ENCODE data around the gene KAT2B.

KAT2B gene

DNA sequence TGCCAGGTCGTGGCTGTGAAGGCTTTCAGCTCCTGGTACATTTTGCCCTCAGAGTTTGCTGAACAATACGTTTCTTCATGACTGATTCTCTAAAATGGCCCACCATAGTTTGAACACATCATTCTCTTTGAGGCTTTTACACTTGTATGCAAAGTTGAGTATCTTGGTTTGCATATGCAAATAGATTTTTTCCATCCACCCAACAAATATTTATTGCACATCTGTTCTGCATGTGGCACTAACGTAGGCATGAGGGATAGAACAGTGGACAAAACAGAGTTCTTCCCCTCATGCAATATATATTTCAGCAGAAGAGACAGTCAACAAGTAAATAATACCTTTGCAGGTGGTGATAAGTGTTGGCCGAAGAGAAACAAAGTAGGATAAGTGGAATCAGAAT lies 55.2 kb downstream of the KAT2B start:
- TF ChIP-seq, protein P1, sequence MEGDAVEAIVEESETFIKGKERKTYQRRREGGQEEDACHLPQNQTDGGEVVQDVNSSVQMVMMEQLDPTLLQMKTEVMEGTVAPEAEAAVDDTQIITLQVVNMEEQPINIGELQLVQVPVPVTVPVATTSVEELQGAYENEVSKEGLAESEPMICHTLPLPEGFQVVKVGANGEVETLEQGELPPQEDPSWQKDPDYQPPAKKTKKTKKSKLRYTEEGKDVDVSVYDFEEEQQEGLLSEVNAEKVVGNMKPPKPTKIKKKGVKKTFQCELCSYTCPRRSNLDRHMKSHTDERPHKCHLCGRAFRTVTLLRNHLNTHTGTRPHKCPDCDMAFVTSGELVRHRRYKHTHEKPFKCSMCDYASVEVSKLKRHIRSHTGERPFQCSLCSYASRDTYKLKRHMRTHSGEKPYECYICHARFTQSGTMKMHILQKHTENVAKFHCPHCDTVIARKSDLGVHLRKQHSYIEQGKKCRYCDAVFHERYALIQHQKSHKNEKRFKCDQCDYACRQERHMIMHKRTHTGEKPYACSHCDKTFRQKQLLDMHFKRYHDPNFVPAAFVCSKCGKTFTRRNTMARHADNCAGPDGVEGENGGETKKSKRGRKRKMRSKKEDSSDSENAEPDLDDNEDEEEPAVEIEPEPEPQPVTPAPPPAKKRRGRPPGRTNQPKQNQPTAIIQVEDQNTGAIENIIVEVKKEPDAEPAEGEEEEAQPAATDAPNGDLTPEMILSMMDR (IDR thresholded peaks at IDR 0.05; ENCODE audit: insufficient read depth, low read depth, low read length, missing control alignments), result no peak
- H3K4me3 ChIP-seq (ENCODE audit: low read length), result no peak overlapping the region
- no peak for DNase-seq (ENCODE audit: low read depth)

DNA sequence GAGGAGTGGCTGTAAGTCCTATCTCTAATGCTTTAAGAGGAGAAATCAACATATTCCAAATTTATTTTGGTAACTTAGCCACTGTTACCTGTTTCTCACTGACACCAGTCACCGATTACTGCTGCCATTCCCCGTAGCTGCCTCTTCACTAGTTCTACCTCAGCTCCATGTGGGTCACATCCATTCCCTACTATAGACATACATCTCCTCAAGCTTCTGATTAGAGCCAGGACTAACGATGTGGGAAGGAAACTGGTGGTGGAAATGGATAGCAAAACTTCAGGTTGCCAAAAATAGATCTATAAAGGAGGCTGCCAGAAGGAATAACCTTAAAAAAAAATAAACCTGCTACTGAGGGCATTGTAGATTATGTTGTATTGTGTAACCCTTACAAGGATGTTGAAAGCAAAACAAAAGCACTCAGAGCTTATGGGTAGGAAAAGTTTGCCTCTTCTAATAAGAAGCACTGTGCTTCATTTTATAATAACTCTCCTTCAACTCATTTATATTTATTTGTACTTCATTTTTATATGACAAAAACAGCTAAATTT lies 56.0 kb downstream of the KAT2B start:
- H3K4me3 ChIP-seq (ENCODE audit: low read length), result no peak overlapping the region
- no peak for DNase-seq (ENCODE audit: low read depth)
- TF ChIP-seq, protein P1 (IDR thresholded peaks at IDR 0.05; ENCODE audit: insufficient read depth, low read depth, low read length, missing control alignments), result no peak

DNA sequence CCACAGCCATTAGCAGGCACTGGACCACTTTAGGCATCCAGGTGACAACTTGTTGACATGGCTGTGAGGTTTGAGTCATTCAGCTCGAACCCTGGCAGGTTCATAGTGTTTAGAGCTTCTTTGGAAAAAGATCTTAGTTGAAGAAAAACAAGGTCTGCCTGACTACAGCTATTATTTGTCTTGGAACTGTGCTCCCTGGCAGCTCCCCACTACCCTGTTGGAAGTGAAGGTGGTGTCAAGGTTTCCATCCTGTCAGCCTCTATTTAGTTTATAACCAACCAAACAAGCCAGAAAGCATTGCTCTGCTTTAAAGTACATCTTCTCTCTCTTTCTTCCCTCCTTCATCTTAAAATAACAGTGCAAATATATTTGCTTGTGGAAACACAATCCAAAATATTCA lies 56.8 kb downstream of the KAT2B start:
- H3K4me3 ChIP-seq (ENCODE audit: low read length), result no peak overlapping the region
- no peak for DNase-seq (ENCODE audit: low read depth)
- TF ChIP-seq, protein P1 (IDR thresholded peaks at IDR 0.05; ENCODE audit: insufficient read depth, low read depth, low read length, missing control alignments), result no peak

DNA sequence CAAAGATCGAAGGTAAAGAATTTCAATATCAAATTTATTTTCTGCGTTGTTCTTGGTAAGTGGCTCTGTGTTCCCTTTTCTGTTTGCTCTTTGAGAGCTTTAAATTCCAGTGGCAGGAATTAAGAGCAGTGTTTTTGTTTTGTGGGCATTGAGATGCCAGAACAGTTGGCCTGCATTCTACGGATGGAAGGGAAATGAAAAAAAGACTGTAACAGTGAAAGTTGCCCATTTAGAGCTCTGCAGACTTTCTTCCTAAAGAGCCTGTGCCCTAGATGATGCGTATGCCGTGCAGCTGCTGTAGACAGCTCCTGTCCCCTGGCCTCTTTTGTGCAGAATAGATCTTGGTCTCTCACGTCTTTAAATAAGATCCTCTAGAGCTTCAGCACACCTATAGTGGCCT lies 58.8 kb downstream of the KAT2B start:
- no peak overlapping the region for H3K4me3 ChIP-seq (ENCODE audit: low read length)
- TF ChIP-seq, protein P1 (IDR thresholded peaks at IDR 0.05; ENCODE audit: insufficient read depth, low read depth, low read length, missing control alignments), result no peak
- DNase-seq (ENCODE audit: low read depth), result no peak

DNA sequence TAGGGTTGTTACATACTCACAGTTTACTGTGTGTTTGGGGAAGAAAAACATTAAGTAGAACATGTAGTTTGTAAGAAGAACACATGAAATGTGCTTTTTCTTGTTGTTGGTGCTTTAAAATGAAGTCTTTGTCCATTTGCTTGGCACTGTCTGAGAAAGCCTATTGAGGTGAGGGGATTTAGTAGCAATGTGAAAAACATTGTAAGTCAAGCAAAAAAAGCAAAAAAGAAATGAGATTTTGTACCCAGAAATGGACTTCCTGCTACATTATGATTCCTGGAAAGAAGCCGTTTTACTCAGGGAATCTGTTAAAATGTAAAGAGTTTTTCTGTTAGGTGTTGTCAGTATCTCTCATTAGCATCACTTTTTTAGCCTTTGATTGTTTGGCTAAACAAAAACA lies 59.9 kb downstream of the KAT2B start:
- H3K4me3 ChIP-seq (ENCODE audit: low read length), result no peak overlapping the region
- no peak for DNase-seq (ENCODE audit: low read depth)
- TF ChIP-seq, protein P1 (IDR thresholded peaks at IDR 0.05; ENCODE audit: insufficient read depth, low read depth, low read length, missing control alignments), result no peak

DNA sequence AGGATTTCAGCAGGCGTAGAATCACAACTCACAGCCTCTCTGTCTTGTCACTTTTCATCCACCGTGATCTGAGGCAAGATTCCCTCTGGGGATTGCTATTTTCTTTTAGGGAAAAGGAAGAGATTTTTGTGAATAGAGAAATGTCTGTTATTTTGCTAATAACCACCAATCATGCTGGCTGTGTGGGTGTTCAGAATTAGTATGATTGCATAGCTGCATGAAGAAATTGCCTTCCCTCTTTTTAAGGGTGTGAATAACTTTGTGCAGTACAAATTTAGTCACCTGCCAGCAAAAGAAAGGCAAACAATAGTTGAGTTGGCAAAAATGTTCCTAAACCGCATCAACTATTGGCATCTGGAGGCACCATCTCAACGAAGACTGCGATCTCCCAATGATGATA lies 60.8 kb downstream of the KAT2B start:
- TF ChIP-seq, protein P1 (IDR thresholded peaks at IDR 0.05; ENCODE audit: insufficient read depth, low read depth, low read length, missing control alignments), result no peak
- H3K4me3 ChIP-seq (ENCODE audit: low read length), result no peak overlapping the region
- no peak for DNase-seq (ENCODE audit: low read depth)

DNA sequence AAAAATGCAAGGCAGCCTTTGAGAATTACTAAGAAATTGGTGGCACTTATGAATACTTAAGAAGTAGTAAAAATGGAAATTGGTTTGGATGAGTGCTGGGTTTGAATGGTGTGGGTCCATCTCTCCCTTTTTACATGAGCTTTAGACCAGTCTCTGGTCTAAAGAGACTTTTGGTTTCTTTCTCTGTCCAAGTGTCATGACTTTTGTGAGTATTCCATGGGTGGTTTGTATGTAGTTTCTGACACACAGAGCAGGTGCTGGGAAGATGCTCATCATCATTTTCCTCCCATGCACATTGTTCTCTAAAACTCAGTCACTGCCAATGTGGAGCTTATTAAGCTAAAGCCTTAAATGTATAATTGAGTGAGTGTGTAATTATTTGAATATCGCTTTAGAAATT lies 63.5 kb downstream of the KAT2B start:
- no peak overlapping the region for H3K4me3 ChIP-seq (ENCODE audit: low read length)
- no peak for DNase-seq (ENCODE audit: low read depth)
- TF ChIP-seq, protein P1 (IDR thresholded peaks at IDR 0.05; ENCODE audit: insufficient read depth, low read depth, low read length, missing control alignments), result no peak
